BLaER1 (cell line): Measurements from ENCODE around the gene SAMD4A.
A peak's percentile ranks its signal among the peaks of the same experiment; 100 is the strongest.

Experiments
- H3K27ac ChIP-seq: shearing (Covaris generic); formaldehyde crosslinking; 2 replicates; pipeline ENCODE4 v1.8.1; 2022
- H3K27me3 ChIP-seq: shearing (Covaris generic); formaldehyde crosslinking; 2 replicates; pipeline ENCODE4 v1.8.1; 2022
- H3K36me3 ChIP-seq: shearing (Covaris generic); formaldehyde crosslinking; 2 replicates; pipeline ENCODE4 v1.8.1; 2022
- H3K4me1 ChIP-seq: shearing (Covaris generic); formaldehyde crosslinking; 2 replicates; pipeline ENCODE4 v1.8.1; 2022
- H3K4me2 ChIP-seq: shearing (Covaris generic); formaldehyde crosslinking; 2 replicates; pipeline ENCODE4 v1.8.1; 2022
- H3K4me3 ChIP-seq: shearing (Covaris generic); formaldehyde crosslinking; 2 replicates; pipeline ENCODE4 v1.8.1; 2022
- H3K9ac ChIP-seq: shearing (Covaris generic); formaldehyde crosslinking; 2 replicates; pipeline ENCODE4 v1.8.1; 2022
- H3K9me3 ChIP-seq: shearing (Covaris generic); formaldehyde crosslinking; 2 replicates; pipeline ENCODE4 v1.8.1; 2022
- H4K20me1 ChIP-seq: shearing (Covaris generic); formaldehyde crosslinking; 2 replicates; pipeline ENCODE4 v1.8.1; 2022
- Cebpa-rat ChIP-seq: shearing (Covaris generic); IDR thresholded peaks from 2 replicates; pipeline ENCODE4 v1.8.1; 2022

Gene SAMD4A

GRCh38 chr14:54665946-54666345 lies 99.0 kb downstream of the SAMD4A start:
- H3K4me3 ChIP-seq, result no peak overlapping the region
- peaks cover 31% of the 10 kb centered on the region for H3K4me1 ChIP-seq
- no peaks in the 10 kb centered on the region for H3K27me3 ChIP-seq
- no peak overlapping the region for H3K9ac ChIP-seq
- H3K36me3 ChIP-seq, result peaks cover 39% of the 10 kb centered on the region
- H3K4me2 ChIP-seq, result no peak overlapping the region
- H3K27ac ChIP-seq, result no peak overlapping the region
- H4K20me1 ChIP-seq, result peaks cover 51% of the 10 kb centered on the region; the same call in 1 of the 2 replicates
- no peak for TF ChIP-seq Cebpa-rat
- H3K9me3 ChIP-seq, result no peaks in the 10 kb centered on the region

- no peak overlapping the region for H3K9ac ChIP-seq
- H3K4me3 ChIP-seq, result no peak overlapping the region
- peaks cover 35% of the 10 kb centered on the region for H3K36me3 ChIP-seq
- no peaks in the 10 kb centered on the region for H3K27me3 ChIP-seq
- H4K20me1 ChIP-seq, result peaks cover 48% of the 10 kb centered on the region; the same call in 1 of the 2 replicates
- no peak overlapping the region for H3K27ac ChIP-seq
- peaks cover 31% of the 10 kb centered on the region for H3K4me1 ChIP-seq
- no peak for TF ChIP-seq Cebpa-rat
- no peaks in the 10 kb centered on the region for H3K9me3 ChIP-seq
- H3K4me2 ChIP-seq, result no peak overlapping the region
Observed at GRCh38 chr14:54667026-54667744, 100.3 kb downstream of the SAMD4A start.

GRCh38 chr14:54667764-54668163 lies 100.8 kb downstream of the SAMD4A start:
- Histone ChIP-seq H3K4me1 (peaks cover 31% of the 10 kb centered on the region), H3K9ac (no peak overlapping the region), H3K4me3 (no peak overlapping the region), H3K4me2 (no peak overlapping the region), H3K9me3 (no peaks in the 10 kb centered on the region), H3K36me3 (peaks cover 30% of the 10 kb centered on the region), H4K20me1 (peaks cover 43% of the 10 kb centered on the region; the same call in 1 of the 2 replicates), H3K27me3 (no peaks in the 10 kb centered on the region), H3K27ac (no peak overlapping the region)
- TF ChIP-seq Cebpa-rat, result no peak

- no peak overlapping the region for H3K27ac ChIP-seq
- H3K9me3 ChIP-seq, result no peaks in the 10 kb centered on the region
- H4K20me1 ChIP-seq, result peaks cover 54% of the 10 kb centered on the region; the same call in 1 of the 2 replicates
- TF ChIP-seq Cebpa-rat, result no peak
- H3K9ac ChIP-seq, result no peak overlapping the region
- H3K4me3 ChIP-seq, result no peak overlapping the region
- peaks cover 23% of the 10 kb centered on the region for H3K4me1 ChIP-seq
- no peaks in the 10 kb centered on the region for H3K27me3 ChIP-seq
- H3K4me2 ChIP-seq, result peak overlapping the region; percentile 0; the same call in 1 of the 2 replicates
- peaks cover 28% of the 10 kb centered on the region for H3K36me3 ChIP-seq
Observed at GRCh38 chr14:54669721-54670561, 103.0 kb downstream of the SAMD4A start.

GRCh38 chr14:54671537-54671936 lies 104.6 kb downstream of the SAMD4A start:
- Histone ChIP-seq H3K36me3 (peaks cover 28% of the 10 kb centered on the region), H3K27me3 (no peaks in the 10 kb centered on the region), H3K4me3 (no peak overlapping the region), H4K20me1 (peaks cover 60% of the 10 kb centered on the region), H3K9me3 (no peaks in the 10 kb centered on the region), H3K9ac (no peak overlapping the region), H3K4me1 (peaks cover 34% of the 10 kb centered on the region), H3K27ac (no peak overlapping the region), H3K4me2 (no peak overlapping the region)
- TF ChIP-seq Cebpa-rat, result no peak

- H3K4me2 ChIP-seq, result no peak overlapping the region
- H3K4me3 ChIP-seq, result no peak overlapping the region
- no peak overlapping the region for H3K27ac ChIP-seq
- peaks cover 64% of the 10 kb centered on the region for H4K20me1 ChIP-seq
- no peaks in the 10 kb centered on the region for H3K27me3 ChIP-seq
- H3K36me3 ChIP-seq, result peaks cover 27% of the 10 kb centered on the region
- no peak overlapping the region for H3K9ac ChIP-seq
- peaks cover 34% of the 10 kb centered on the region for H3K4me1 ChIP-seq
- no peak for TF ChIP-seq Cebpa-rat
- H3K9me3 ChIP-seq, result no peaks in the 10 kb centered on the region
Observed at GRCh38 chr14:54672181-54672580, 105.3 kb downstream of the SAMD4A start.

GRCh38 chr14:54672688-54673087 lies 105.8 kb downstream of the SAMD4A start:
- no peak overlapping the region for H3K27ac ChIP-seq
- peaks cover 34% of the 10 kb centered on the region for H3K4me1 ChIP-seq

GRCh38 chr14:54673193-54674045 lies 106.5 kb downstream of the SAMD4A start:
- Histone ChIP-seq H3K9ac (no peak overlapping the region), H3K36me3 (peaks cover 15% of the 10 kb centered on the region), H4K20me1 (peaks cover 60% of the 10 kb centered on the region), H3K4me3 (no peak overlapping the region), H3K27ac (no peak overlapping the region), H3K4me1 (peaks cover 34% of the 10 kb centered on the region), H3K9me3 (no peaks in the 10 kb centered on the region), H3K27me3 (no peaks in the 10 kb centered on the region), H3K4me2 (no peak overlapping the region)
- no peak for TF ChIP-seq Cebpa-rat

More at GRCh38 chr14:54672688-54673087, 105.8 kb downstream of the SAMD4A start:
- Histone ChIP-seq H3K36me3 (peaks cover 22% of the 10 kb centered on the region), H4K20me1 (peaks cover 67% of the 10 kb centered on the region), H3K9ac (no peak overlapping the region), H3K27me3 (no peaks in the 10 kb centered on the region), H3K4me2 (no peak overlapping the region), H3K4me3 (no peak overlapping the region), H3K9me3 (no peaks in the 10 kb centered on the region)
- TF ChIP-seq Cebpa-rat, result no peak

- Histone ChIP-seq H3K4me1 (peaks cover 30% of the 10 kb centered on the region), H3K9me3 (no peaks in the 10 kb centered on the region), H3K27me3 (no peaks in the 10 kb centered on the region), H4K20me1 (peaks cover 63% of the 10 kb centered on the region), H3K4me3 (no peak overlapping the region), H3K4me2 (no peak overlapping the region), H3K27ac (no peak overlapping the region), H3K36me3 (peaks cover 9% of the 10 kb centered on the region; the same call in 1 of the 2 replicates), H3K9ac (no peak overlapping the region)
- TF ChIP-seq Cebpa-rat, result no peak
Observed at GRCh38 chr14:54674046-54674741, 107.3 kb downstream of the SAMD4A start.
